Measurements from ENCODE around the gene CD79A.

The CD79A gene

DNA sequence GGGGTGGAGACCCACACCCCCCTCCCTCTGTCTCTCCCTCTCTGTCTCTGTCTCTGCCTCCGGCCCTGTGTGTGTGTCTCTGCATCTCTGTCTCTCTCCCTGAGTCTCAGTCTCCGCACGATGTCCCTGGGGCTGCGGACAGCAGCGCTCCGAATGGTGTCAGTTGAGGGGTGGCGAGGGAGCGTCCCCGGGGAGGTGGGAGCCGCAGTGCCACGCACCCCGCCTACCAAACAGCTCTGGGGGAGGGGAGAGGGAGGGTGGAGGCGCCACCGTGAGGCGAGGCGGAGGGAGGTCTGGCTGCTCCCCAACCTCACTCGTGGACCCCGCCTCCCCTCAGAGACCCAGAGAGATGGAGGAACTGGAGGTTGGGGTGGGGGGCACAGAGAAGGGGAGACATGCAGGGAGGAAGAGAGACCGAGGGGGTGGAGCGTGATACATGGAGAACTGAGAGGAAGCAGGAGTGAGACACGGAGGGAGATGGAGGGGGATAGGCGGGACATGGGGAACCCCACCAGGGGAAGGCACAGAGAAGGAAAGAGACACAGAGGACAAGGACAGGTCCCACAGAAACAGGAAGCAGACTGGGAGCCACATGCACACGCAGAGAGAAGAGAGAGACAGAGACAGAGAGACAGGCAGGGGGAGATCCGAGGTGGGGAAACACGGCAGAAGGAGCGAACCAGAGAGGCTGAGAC, 44.0 kb downstream of the CD79A start:
- DNase-seq: no peak

DNA sequence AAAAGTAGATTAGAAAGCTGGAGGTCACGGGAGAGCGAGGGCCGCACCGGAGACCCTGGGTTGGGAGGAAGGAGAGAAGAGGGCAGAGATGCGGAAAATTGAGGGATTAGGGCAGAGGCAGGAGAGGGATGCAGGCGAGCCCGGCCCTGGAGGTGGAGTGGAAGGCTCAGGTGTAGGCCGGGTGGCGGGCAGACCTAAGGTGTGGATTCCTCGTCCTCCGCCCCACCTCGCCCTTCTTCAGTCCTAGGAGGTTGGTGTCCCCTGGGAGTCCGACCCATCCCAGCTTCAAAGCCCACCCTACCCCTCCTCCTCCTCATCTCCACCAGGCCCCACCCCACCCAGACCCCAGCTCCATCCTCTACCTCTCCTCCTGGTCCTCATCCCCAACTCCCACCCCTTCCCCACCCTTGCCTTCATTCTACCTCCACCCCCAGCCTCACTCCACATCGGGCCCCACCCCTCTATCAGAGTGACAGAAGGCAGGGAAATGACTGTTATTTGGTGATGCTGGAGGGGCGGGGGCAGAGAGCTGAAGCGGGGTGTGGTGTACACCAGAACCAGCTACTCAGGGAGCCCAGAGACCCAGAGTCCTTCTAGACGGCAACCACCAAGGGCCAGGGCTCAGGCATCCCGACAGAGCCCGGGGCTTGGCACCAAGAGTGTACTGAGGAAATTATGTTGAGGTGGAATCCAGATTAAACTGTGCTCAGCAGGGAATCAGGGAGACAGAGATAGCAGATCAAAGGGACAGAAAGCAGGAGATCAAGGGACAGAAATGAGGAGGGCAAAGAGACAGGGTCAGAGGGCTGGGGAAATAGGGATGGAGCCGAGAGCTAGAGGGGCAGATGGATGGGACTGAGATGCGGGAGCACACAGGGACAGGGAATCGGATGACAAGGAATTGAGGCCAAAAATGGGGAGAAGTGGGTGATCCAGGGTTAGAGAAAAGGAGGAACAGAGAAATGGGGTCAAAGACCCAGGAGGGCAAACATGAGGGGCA, 44.8 kb downstream of the CD79A start:
- no peak for DNase-seq

DNA sequence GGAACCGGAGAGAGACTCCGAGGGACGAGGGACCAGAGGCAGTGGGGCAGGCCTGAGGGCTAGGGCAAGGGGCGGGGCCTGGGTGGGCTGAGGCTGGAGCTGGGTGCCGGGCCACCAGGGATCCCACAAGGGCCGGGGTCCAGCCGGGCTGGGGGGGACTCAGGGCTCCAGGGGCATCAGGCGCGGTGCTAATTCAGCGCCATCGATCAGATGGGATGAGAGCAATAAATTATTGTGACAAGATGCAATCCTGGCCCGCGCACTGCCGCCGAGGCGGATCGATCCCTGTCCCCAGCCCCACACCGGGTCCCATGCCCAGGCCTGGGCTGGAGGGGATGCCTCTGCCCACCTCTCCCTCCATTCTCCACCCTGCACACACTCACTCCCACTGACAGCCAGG, 45.5 kb downstream of the CD79A start:
- DNase-seq: no peak

DNA sequence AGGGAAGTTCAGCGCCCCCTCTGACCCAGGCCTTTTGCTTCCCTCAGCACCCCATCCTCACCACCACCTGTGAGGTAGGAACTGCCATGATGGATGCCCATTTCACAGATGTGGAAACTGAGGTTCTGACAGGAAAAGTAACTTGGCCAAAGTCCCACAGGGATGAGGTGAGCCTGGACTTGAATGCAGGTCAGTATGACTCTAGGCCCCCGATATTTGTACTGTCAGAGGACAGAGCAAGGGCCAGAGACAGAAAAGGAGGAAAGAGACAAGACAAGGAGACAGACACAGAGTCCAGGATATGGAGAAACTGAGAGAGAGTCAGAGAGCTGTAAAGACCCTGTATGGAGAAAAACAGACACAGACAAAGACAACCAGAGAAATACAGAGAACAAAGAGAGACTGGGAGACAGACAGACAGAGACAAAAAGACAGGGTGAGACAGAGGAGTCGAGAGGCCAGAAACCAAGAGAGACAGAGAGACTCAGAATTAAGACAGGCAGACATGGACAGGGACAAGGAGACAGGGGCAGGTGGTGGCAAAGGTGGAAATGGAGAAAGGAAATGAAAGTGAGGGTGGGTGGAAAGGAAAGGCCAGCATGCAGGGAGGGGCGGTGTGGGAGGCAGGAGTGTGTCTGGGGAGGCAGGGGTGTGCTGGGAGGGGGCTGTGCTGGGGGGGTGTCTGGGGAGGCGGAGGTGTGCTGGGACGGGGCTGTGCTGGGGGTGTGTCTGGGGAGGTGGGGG, 46.1 kb downstream of the CD79A start:
- no peak for DNase-seq

DNA sequence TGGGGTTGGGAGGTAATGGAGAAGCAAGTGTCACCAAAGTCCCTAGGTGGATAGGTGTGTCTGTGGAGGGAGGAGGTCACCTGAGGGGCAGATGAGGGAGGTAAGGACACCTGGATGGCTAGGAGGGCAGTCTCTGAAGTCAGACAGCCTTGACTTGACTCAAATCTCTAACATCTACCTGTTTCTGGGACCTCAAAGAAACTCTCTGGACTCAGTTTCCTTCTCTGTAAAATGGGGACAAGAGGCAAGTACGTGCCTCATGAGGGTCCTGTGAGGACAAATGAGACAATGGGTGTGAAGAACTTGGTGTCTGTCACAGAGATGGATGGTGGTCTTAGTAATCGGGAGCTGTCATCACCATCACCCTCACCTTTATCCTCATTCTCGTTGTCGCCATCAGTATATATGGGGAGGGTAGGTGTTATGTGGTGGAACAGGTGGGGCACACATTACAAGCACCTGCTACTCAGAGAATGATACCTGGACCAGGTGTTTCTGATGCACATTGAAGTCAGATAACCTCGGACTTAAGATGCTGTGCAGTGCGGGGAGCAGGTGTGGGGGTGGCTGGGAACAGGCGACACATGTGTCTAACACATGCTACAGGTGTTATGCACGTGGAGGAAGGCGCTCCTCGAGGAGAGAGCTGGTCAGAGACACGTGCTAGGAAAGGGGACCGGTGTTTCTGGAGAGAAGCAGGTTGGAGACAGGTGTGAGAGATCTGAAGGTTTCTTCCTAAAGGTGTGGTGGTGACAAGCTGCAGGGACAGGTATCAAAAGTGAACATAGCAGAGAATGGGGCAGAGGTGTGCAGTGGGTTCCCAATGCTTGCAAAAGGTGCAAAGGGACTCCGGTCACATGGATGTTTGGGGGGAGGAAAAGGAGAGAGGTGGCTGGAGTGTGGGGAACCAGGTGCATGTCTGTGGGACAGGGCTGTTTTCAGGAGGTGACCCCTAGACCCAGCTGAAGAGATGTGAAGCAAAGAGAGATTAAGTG, 47.4 kb downstream of the CD79A start:
- no peak for DNase-seq

DNA sequence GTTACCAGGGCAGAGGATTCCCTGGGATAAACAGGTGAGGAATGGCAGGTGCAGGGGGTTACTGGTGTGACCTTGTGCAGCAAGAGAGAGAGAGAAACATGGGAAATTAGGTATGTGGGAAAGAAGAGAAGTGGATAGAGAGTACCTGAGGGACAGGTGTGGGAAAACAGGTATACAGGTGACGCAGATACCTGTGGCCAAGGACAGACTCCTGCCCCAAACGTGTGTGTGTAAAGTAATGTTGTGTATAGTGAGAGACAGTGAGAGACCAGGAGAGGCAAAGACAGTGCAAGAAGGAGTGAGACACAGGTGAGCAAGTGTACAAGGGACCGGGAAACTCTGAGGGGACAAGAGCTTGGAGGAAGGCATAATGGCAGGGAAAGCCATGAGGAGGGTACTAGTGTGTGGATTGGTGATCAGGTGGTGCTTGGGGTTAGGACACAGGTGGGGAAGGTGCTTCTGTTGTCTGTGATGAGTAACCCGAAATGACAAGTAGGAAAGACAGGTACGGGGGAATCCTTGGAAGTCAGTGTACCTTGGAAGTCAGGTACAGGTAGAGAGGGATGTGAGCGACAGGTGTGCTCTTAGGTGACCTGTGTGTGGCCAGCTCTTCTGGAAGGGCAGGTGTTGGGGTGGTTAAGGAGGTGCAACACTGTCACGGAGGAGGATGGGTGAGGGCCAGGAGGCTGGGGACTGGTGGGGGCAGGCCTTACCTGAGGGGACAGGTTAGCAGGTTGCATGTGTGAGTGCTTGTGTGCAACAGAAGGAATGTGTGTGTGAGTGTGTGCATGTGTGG, 48.3 kb downstream of the CD79A start:
- DNase-seq: no peak

- DNase-seq: no peak
These were observed 49.1 kb downstream of the CD79A start for GRCh38 chr19:41926028-41926762.

DNA sequence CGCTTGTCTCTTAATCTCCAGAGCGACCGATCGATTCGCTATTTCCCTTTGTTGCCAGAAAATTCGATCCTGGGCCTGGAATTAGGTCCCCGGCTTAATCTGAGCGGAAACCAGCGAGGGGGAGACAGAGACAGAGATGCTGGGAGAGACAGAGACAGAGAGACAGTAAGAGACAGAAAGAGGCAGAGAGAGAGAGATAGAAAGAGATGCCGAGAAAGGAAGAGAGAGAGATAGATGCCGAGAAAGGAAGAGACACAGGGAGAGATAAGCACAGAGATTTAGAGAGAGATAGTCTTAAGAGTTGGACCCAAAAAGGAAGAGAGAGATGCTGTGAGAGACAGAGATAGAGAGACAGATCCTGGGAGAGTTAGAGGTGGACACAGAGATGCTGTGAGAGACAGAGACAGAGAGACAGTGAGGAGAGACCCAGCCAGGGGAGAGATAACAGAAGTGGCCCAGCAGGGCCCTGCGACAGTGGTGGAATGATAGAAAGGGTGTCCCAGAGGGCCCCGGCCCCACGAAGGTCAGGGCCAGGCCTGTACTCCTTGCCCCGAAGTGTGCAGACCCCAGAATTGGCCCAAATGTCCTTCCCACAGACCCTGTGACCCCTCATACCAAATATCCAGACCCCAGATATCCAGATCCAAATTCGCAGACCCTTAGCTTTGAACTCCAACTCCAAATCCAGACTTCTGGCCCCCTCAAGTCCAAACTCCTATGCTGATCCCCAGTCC, 49.9 kb downstream of the CD79A start:
- DNase-seq: no peak

- DNase-seq: no peak
These were observed 50.6 kb downstream of the CD79A start for GRCh38 chr19:41927497-41928192.

DNA sequence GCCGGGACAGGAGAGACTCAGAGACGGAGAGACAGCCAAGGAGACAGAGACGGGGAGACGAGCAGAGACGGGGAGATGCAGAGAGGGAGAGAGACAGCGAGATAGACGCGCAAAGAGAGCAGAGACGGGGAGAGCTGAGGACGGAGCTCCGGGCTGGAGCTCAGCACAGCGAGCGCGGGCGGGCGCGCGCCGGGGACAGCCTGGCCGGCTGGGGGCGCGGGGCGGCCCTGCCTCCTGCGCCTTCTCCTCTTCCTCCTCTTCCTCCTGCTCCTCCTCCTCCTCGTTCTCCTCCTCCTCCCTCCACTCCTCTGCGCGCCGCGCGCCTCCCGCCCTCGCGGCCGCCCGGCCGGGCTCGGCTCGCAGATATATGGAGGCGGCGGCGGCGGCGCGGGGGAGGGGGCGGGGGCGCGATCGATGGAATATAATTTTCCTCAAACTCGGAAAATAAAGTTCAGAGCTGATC, 51.2 kb downstream of the CD79A start, which contains the start of gene ERFL:
ERFL (minus strand) TSS at position 229 of the 463 bp plus-strand sequence. CDS start 15,530 bp downstream, outside the sequence.
- DNase-seq: no peak

- DNase-seq: no peak
These were observed 51.9 kb downstream of the CD79A start for GRCh38 chr19:41928754-41929535.

DNA sequence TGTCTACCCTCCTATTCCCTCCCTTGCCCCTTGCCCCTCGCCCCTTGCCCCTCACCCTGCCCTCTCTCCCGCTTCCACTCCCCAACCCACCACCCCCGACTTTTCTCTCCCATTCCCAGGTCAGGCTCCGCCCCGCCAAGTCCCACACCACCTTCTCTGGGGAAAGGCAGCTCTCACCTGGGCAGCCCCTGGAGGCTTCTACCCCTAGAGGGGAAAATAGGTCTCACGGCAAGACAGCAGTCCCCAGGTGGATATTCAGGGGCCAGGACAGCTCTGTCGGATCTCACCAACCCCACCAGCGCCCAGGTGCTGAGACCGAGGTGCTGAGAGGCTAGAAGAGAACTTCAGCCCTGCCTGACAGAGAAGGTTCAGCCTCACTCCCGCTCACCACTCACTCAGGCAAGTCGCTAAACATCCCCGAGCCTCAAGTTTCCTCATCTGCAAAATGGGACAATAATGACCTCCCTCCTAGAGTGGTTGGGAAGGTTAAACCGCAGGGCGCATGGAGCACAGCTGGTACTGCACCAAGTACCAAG, 52.5 kb downstream of the CD79A start:
- no peak for DNase-seq

GRCh38 chr19:41930322-41930722, 53.2 kb downstream of the CD79A start:
- DNase-seq: no peak
